ENCODE data around the gene CHD5.

Gene CHD5

DNA sequence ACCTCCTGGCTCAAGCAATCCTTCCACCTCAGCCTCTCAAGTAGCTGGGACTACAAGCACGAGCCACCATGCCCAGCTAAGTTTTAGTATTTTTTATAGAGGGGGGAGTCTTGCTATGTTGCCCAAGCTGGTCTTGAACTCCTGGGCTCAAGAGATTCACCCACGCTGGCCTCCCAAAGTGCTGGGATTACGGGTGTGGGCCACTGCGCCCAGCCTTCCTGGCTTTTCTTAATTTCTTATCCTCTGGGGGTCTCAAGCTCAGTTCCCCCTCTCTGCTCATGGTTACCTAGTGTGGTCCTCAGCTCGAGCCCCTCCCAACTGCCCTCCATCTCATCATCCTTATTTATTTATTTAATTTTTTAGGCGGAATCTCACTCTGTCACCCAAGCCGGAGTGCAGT lies 22.1 kb upstream of the CHD5 start:
- in situ Hi-C loops (cut with MboI; ENCODE audit: low sequenced_read_pairs), result no loop called here

DNA sequence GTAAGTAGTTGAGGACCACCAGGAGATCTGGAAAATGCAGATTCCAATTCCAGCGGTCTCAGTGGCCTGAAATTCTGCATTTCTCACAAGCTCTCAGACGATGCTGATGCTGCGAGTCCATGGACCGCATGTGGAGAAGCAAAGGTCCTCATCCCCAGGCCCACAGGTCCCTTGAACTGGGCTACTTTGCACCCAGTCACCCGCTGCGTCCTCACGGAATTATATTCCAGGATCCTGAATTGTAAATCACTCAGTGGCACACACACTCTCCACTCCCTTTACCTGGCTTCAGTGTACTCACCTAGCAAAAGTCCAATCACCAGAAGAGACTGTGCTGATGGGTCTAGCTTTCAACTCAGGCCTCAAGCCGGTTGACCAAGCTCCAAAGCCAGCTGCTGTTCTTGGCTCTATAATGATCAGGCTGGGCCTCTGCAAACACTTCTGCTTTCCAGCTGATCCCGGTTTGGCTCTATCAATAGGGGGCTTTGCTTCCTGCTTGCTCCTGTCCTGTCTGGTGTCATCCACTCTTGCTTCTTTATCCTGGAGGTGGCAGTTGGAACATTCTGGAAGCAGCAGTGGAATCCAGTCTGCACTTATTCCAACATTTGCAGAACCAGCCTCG lies 20.2 kb upstream of the CHD5 start:
- in situ Hi-C loops (cut with MboI; ENCODE audit: low sequenced_read_pairs), result no loop called here

DNA sequence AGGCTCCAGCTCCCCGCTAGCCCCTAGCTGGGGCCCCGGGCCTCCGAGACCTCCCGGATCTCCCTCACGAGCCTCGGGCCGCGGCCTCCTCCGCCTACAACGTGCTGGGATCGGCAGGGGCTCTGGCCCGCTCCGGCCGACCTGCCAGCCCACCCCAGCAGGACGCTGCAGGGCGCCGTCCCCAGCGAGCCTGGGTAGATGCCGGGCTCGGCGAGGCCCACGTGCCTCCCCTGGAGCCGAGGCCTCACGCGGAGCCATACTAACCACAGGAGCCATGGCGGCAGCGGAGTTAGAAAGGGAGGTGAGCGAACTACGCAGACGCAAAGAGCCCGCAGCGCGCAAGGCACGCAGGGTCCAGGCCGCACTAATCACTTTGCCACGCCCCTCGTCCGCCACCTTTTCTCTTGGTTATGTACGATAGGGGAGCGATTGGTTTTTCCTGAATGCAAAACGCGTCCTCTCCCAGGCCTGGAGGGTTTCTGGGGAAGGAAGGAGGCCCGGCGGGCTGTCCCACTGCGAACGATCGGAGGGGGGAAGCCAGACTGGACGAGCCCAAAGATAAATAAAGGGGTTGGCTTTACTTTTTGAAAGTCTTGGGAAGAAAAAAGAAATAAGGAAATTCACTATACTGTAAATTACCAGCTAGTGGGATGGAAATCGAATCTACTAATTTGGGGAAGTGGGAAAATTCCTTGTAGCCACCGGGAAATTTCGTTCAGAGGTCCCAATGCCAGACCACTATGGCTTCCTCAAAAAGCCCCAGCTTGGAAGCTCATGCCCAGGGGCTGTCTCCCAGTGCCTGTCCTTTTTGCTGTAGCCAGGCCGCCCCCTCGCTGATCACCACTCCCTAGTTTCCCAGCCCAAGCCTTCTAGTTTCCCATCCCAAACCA lies 19.4 kb upstream of the CHD5 start, which contains the start of gene RPL22:
RPL22 (minus strand) TSS at position 298 of the 890 bp plus-strand sequence; CDS start at position 276, 22 bp downstream.
- in situ Hi-C loops (cut with MboI; ENCODE audit: low sequenced_read_pairs), result no loop called here

DNA sequence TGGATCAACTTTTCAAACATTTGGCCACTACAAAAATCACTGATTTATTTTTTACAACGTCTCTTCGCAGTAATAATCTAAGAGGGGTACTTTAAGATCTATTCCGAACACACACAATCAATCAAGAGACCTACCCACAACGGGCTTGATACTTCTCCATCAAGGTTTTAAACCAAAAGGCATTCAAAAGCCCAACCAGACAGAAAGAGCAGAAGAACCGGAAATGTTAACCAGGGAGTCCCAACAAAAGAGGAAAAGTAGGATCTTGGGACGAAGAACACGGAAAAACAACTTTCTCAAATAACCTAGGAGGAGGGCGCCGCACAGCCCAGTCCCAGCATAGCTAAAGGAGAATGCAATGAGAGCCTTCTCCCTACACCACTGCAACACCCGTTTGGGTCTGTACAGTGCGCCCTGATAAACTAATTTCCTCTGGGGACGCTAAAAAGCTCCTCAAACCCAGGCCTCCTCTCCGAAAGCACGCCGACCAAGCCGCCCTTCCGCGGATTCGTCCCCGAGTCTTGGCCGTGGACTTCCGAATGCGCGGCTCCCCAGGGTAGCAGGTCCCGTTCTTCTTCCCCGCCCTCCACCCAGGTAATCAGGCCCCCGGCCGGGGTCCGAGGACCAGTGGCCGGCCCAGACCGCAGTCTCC lies 18.7 kb upstream of the CHD5 start:
- in situ Hi-C loops (cut with MboI; ENCODE audit: low sequenced_read_pairs), result no loop called here

DNA sequence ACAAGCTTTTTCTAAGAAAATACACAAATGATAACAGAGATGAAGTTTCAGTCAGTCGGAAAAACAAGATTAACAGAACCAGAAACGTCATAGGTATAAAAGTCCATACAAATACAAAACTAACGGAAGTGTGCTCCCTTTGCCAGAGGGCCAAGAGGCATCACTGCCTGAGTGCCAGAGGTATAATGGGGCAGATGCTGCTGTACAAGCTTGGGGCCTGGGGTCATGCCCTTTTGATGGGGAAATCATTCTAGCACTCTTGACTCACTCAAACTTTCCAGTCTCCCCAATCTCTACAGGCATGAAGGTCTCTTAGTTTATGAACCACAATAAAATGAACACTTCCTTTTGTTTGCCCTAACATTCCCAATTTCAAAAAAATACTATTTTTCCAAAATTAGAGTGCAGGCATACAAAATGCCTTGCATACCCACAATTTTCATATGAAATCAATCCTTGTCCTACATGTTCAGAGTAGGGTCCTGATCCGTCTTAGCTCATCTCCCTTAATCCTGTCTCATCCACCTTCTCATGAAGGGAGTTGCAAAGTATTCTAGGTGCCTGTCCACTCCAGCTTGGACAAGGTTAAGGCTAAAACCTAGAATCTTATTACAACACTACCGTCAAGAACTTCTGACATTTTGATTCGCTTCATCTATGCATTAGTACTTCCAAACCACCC lies 17.8 kb upstream of the CHD5 start:
- in situ Hi-C loops (cut with MboI; ENCODE audit: low sequenced_read_pairs), result no loop called here

GRCh38 chr1:6191968-6192367 lies 11.8 kb upstream of the CHD5 start:
- in situ Hi-C loops (cut with MboI; ENCODE audit: low sequenced_read_pairs), result no loop called here

- in situ Hi-C loops (cut with MboI; ENCODE audit: low sequenced_read_pairs), result no loop called here
Measured at GRCh38 chr1:6188466-6188865, 8.3 kb upstream of the CHD5 start.

- in situ Hi-C loops (cut with MboI; ENCODE audit: low sequenced_read_pairs), result no loop called here
Measured at GRCh38 chr1:6185635-6186382, 5.7 kb upstream of the CHD5 start.

- in situ Hi-C loops (cut with MboI; ENCODE audit: low sequenced_read_pairs), result no loop called here
Measured at GRCh38 chr1:6185151-6185550, 5.0 kb upstream of the CHD5 start.

- in situ Hi-C loops (cut with MboI; ENCODE audit: low sequenced_read_pairs), result no loop called here
Measured at GRCh38 chr1:6184083-6184783, 4.1 kb upstream of the CHD5 start.

DNA sequence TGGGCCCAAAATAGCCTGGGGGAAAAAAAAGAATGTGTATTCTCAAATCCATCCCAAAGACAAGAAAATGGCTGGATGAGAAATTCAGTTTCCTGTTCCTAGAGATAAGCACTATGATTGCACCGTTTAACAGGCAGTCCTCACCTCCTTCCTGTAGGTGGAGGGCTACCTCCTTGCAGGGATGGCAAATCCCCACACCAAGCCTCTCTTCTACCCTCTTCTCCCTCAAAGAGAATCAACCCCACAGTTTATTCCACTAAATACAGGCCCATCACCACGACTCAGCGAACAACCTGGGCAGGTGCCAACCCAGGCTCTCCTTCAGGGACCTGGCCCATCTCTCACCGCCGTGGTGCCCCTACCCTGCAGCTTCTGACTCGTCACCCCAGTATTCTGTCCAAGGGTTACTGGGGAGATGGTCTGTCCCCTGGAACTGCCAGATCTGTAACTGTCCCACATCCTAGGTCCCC lies 3.4 kb upstream of the CHD5 start:
- in situ Hi-C loops (cut with MboI; ENCODE audit: low sequenced_read_pairs), result no loop called here

DNA sequence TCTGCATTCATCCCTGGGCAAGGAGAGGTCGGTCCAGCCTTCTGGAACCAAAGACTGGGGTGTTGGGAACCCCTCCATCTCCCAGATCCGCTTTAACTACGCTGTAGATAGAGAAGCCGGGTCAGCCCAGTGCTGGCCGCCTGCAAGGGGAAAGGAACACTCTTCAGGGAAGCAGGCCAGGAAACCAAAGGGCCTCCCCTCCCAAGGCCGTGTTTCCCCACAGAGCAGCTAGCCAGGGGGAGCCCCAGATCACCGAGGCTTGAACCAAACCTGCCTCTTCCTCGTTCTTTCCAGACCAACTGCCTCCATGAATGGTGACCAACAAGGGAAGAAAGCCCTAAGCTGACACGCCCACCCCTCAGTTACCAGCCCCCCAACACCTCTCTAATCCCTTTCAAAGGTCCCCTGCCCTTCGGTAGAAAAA lies 1.2 kb upstream of the CHD5 start:
- in situ Hi-C loops (cut with MboI; ENCODE audit: low sequenced_read_pairs), result no loop called here

- in situ Hi-C loops (cut with MboI; ENCODE audit: low sequenced_read_pairs), result no loop called here
Measured at GRCh38 chr1:6180707-6181311, 688 bp upstream of the CHD5 start.

DNA sequence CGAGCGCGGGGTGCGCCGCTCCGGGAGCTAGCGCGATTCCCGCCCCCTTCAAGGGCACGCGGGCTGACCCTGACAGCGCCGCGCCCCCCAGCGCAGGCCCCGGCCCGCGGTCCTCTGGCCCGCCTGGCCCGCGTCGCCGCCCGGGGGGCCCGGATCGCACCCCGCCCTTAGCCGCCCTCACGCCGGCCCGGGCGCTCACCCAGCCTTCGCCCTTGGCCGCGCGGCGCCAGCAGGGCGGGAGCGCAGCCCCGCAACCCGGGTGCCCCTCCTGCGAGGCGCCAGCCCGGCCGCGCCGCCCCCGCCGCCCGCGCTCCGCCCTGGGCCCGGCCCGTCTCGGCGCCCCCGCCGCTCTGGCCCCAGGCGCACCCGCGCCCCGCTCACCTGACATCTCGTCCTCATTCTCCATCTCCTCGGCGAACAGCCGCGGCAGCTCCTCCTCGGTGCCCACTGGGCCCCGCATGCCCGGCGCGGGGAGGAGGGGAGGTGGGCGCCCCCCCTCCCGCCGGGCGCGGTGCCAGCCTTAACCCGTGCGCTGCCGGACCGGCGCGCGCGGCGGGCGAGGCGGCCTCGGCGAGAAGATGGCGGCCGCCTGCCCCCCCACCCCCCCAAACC lies 451 bp downstream of the CHD5 start:
- in situ Hi-C loops (cut with MboI; ENCODE audit: low sequenced_read_pairs), result no loop called here

GRCh38 chr1:6178751-6179563 lies 1.2 kb downstream of the CHD5 start:
- in situ Hi-C loops (cut with MboI; ENCODE audit: low sequenced_read_pairs), result no loop called here

DNA sequence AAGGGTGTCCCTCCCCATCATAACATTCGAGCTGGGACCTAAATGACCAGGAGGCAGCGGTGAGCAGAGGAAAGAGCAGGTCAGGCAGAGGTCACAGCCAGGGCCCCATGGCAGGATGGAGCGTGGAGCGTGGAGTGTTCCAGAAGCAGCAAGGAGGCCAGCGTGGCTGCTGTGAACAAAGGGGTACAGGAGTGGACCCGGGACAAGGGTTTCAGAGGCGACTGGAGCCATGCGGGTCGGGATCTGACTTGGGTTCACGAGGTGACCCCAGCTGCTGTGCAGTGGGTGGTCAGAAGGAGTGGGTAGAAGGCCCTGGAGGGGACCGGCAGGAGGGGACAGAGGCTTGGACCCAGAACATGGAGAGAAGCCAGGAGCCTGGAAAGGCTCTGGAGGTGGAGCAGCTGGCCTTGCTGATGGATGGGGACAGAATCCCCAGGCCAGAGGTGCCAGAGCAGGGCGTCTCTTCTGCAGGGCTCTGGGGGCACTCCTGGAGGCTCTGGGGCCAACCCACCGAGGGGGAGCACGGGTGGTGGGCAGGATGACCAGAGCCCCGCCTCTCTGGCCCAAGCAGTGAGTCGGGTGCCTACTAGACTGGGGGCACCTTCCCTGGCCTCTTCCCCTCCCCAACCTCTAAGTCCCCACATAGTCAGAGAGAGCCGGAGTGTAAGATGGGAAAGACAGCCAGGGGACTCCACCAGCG lies 2.3 kb downstream of the CHD5 start:
- in situ Hi-C loops (cut with MboI; ENCODE audit: low sequenced_read_pairs), result no loop called here

- in situ Hi-C loops (cut with MboI; ENCODE audit: low sequenced_read_pairs), result no loop called here
Measured at GRCh38 chr1:6176779-6177178, 3.3 kb downstream of the CHD5 start.

Measured in HL-60/S4 treated with phorbol 12-myristate 13-acetate at 8.2 ng/mL for 4 days and 3 days (cell line).